Mesodermal cell (in vitro differentiated cells): ENCODE measurements around the gene MGST3.
A peak's percentile ranks its signal among the peaks of the same experiment; 100 is the strongest.
"Not testable (repeated sequence)": the region's sequence is repeated elsewhere in the genome, so short reads cannot be mapped to it uniquely, and the experiment has no call there.

Experiments used
- H3K27ac ChIP-seq: 2 replicates; pipeline ENCODE4 v1.7.0; 2013; ENCODE audit warnings: mild to moderate bottlenecking, low read depth, low read length, moderate library complexity; ENCODE audit not compliant: severe bottlenecking
- H3K36me3 ChIP-seq: 2 replicates; pipeline ENCODE4 v1.7.1; 2013; ENCODE audit warnings: mild to moderate bottlenecking, low read length, moderate library complexity; ENCODE audit not compliant: control insufficient read depth, insufficient read depth
- H3K4me1 ChIP-seq: one replicate; pipeline ENCODE4 v1.7.1; 2013; ENCODE audit warnings: mild to moderate bottlenecking, low read length; ENCODE audit not compliant: insufficient read depth, control insufficient read depth, poor library complexity, severe bottlenecking
- H3K4me3 ChIP-seq: 2 replicates; pipeline ENCODE4 v1.7.0; 2013; ENCODE audit warnings: low read length, control low read depth, mild to moderate bottlenecking; ENCODE audit not compliant: insufficient read depth, poor library complexity, severe bottlenecking; ENCODE audit errors: extremely low read depth
- H3K9me3 ChIP-seq: 2 replicates; pipeline ENCODE4 v1.7.1; 2013; ENCODE audit warnings: mild to moderate bottlenecking, low read length, moderate library complexity; ENCODE audit not compliant: control insufficient read depth
- WGBS, 2 experiments: methylation state at CpG; one replicate each; pipeline ENCODE4 v1.1.5; 2013; ENCODE audit warnings: missing lambda C conversion rate in 2 of 2; ENCODE audit not compliant: insufficient coverage in 2 of 2; 5-methylcytosine and 5-hydroxymethylcytosine counted together

Gene MGST3

DNA sequence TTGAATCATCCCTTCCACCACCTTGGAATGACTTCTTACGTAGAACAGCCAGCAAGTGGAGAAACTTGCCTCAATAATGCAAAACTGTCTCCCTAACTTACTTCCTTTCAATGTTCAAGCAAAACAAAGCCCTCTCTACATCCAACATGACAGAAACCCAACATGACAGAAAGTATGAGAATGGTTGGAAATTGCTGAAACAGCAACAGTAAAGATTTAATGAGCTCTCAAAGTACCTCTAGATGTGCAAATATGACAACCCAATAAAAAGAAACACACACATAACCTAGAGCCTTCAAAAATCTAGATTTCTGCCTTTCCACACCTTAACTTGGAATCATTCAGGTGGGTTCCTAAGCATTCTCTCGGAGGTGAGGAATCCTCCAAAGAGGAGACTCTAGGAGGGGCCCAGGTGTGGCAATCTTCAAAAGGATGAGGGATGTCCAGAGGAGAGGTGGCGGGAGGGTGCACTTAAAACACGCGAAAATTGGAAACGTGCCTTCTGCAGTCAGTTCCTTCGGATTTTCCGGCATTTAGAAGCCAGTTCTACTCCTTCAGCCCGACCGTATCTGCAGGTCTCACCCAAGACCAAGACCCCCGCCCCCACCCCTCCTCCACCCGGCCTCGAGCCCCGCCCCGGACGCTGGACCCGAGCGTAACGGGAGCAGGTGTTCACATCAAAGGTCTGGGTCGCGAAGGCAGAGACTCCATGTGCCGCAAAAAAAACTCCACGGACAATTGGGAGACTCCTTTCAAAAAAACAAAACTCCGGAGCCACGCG is 996 bp upstream of the MGST3 start:
- 4 to 7% methylated on average over 20 to 21 of the region's 26 CpGs for WGBS, 2 experiments
- H3K36me3 ChIP-seq = peaks cover 3% of the 10 kb centered on the region
- no peaks in the 10 kb centered on the region for H3K9me3 ChIP-seq
- peak overlapping the region; percentile 92 for H3K27ac ChIP-seq
- H3K4me3 ChIP-seq = peak overlapping the region; percentile 88
- H3K4me1 ChIP-seq = peaks cover 22% of the 10 kb centered on the region

DNA sequence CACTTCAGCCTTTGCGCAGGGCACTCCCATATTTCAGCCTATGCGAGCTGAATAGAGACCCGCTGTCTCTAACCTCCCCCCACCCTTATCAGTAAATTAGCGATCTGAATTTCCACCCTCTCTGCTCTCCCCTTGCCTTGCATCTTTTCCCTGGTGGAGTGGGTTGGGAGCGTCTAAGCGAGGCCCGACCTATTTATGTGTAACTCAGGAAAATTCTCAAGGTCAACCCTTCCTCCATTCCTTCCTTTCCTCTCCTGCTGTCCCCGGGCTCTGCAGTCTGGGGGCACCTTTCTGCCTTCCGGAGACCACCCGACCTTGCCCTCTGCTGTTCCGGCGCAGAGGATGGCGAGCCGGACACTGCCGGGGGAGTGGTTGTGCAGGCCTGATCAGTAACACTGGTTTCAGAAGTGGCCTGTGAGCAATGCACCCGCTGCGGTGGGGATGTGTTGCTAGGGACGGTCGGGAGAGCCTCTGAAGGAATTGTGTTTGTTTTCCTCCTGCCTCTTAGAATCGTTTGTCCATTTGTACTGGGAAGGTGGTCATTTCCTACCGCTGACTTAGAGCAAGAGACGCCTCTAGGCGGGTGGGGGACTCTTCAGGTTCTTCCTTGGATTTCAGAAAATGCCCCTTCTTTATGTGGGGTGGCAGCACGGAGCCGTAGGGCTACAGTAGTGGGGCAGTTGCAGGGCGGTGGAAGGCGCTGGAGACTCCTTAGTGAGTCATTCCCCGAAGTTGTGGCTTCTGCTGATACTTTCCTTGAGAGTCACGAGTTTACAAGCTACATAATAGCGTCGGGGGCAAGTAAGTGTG is 513 bp downstream of the MGST3 start:
- H3K9me3 ChIP-seq = no peaks in the 10 kb centered on the region
- peak overlapping the region; percentile 88 for H3K4me3 ChIP-seq
- H3K27ac ChIP-seq = peak overlapping the region; percentile 92
- H3K36me3 ChIP-seq = peaks cover 18% of the 10 kb centered on the region
- 0 to 1% methylated on average over 22 to 24 of the region's 31 CpGs for WGBS, 2 experiments
- peaks cover 24% of the 10 kb centered on the region for H3K4me1 ChIP-seq

DNA sequence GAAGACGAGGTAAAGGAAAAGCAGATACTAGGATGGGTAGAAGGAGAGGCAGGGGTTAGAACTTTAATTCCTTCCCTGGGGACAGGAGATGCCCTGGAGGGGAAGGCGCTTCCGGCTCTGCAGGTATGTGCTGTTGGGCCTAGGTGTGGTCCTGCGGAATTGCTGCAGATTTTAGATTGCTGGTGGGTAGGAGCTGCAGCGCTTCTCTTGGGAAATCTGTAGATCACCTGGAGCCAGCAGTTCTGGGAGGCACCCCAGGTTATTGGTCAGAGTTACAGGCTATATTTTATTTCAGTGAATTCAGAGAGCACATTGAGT is 1.1 kb downstream of the MGST3 start:
- peaks cover 24% of the 10 kb centered on the region for H3K36me3 ChIP-seq
- 10 to 15% methylated on average over 4 to 5 of the region's 5 CpGs for WGBS, 2 experiments
- peaks cover 24% of the 10 kb centered on the region for H3K4me1 ChIP-seq
- H3K27ac ChIP-seq = peak overlapping the region; percentile 92
- H3K9me3 ChIP-seq = no peaks in the 10 kb centered on the region
- peak overlapping the region; percentile 88 for H3K4me3 ChIP-seq

DNA sequence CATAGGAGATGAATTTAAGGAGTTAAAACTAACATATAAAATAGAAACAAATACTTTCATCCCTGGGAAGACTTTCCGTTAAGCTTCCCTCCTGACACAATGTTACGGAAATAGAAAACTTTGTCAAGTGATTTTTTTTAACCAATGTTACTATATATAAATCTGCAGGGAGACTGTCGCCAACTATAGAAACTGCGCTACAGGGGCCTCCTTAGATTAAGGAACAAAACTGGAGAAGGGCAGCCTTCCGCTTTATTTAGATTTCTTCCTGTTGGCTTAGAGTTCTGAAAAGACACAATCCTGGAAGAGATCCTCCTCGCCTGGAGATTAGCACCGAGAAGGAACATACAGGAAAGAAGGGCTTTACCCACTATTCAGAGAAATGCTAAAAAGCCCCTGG is 1.5 kb downstream of the MGST3 start:
- peak overlapping the region; percentile 88 for H3K4me3 ChIP-seq
- H3K4me1 ChIP-seq = peaks cover 24% of the 10 kb centered on the region
- H3K36me3 ChIP-seq = peaks cover 25% of the 10 kb centered on the region
- 84% methylated on average over 3 of the region's 7 CpGs; no CpG with 5 or more reads in 1 of the 2 experiments for WGBS, 2 experiments
- H3K27ac ChIP-seq = peak overlapping the region; percentile 92
- H3K9me3 ChIP-seq = no peaks in the 10 kb centered on the region

DNA sequence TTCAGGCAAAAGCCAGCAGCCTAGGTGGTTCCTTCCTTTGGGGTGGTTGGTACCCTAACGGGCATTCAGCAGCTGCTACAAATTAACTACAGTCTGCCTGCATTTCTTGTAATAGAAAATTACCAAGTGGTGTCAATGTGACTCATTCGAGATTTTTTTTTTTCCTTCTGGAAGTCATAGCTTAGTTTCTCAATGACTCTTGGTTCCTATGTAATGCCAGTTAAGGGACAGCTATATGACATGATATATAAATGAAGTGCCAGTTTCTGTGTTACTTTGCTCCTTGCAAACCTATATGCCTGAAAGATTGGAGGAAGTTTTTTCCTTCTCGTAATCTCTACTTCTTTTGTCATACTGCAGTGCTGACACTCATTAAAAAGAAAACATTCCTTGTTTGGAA is 2.6 kb downstream of the MGST3 start:
- 100% methylated on average over 1 of the region's 3 CpGs; no CpG with 5 or more reads in 1 of the 2 experiments for WGBS, 2 experiments
- no peak overlapping the region for H3K4me3 ChIP-seq
- no peaks in the 10 kb centered on the region for H3K9me3 ChIP-seq
- H3K36me3 ChIP-seq = peaks cover 35% of the 10 kb centered on the region
- peaks cover 16% of the 10 kb centered on the region for H3K4me1 ChIP-seq
- H3K27ac ChIP-seq = no peak overlapping the region

DNA sequence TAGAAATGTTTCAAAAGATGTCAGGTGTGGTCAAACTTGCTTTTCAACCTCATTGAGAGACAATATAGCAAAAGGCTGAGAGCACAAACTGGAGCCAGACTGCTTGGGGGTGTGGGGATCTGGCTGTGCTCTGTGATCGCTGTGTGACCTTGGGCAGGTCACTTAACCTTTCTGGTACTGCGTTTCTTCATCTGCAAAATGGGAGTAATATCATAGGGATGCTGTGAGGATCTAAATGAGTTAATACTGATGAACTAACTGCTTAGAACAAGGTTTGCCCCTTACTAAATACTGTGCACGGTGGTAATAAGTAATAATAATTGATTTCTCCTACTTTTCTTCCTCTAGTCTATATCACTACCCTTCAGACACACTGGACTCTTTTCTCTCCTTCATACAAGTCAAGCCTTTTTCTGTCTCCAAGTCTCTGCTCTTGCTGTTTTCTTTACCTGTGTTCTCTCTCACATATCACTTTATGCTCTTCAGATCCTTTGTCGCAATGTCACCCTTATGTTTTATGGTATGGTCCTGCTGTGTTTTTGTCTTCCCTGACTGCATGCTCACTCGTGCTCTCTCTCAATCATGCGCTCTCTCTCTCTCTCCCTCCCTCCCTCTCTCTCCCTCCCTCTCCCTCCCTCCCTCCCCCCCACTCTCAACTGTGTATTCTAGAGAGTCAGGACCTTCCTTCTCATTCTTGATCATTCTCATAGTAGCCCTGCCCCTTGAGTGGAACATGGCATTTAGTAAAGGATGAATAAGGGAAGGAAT is 3.3 kb downstream of the MGST3 start:
- peaks cover 12% of the 10 kb centered on the region for H3K4me1 ChIP-seq
- 90 to 96% methylated on average over 2 of the region's 6 CpGs for WGBS, 2 experiments

DNA sequence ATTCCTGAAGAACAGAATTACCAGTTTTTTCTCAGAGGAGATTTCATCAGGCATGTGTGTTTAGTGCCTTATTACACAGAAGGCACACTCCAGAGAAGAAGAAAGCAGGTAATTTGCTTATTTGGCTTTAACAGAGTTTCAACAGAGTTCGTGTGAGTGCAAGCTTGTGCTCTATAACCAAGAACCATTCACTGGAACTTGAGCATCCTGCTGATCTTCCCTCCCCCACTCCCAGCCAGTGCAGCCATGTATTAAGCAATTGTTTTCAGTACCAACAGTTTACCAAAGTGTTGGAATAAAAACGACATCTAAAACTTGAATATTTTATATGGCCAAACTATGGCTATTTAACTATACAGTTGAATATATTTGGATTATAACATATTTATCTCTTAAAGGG is 4.3 kb downstream of the MGST3 start:
- H3K9me3 ChIP-seq = no peaks in the 10 kb centered on the region
- H3K27ac ChIP-seq = no peak overlapping the region
- peaks cover 12% of the 10 kb centered on the region for H3K4me1 ChIP-seq
- no CpG with 5 or more reads among the region's 2 CpGs for whole genome bisulfite sequencing, 2 experiments
- no peak overlapping the region for H3K4me3 ChIP-seq
- H3K36me3 ChIP-seq = peaks cover 49% of the 10 kb centered on the region

More for the DNA sequence above, 3.3 kb downstream of the MGST3 start:
- Histone ChIP-seq H3K9me3 (no peaks in the 10 kb centered on the region), H3K4me3 (no peak overlapping the region), H3K27ac (no peak overlapping the region), H3K36me3 (peaks cover 42% of the 10 kb centered on the region)

DNA sequence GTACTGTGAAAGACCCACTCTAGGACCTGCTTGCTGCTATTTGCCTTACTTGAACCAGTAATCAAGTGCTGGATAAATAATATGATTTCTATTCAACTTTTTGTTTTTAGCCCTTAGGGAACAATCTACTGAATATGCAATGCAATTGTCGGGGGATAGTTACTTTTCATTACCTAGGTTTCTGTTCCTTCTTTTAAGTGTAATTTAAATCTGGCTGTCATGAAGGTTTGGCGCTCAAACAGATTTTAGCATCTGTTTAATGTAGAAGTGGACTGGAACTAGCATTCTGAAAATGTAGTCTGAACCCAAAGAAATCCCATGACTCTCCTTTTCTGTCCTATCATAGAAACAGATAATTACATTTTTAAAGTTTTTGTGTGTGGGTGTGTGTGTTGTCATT is 4.8 kb downstream of the MGST3 start:
- Histone ChIP-seq H3K4me3 (no peak overlapping the region), H3K9me3 (no peaks in the 10 kb centered on the region), H3K27ac (no peak overlapping the region), H3K4me1 (peaks cover 12% of the 10 kb centered on the region), H3K36me3 (peaks cover 54% of the 10 kb centered on the region)
- WGBS, 2 experiments = 40% methylated on average over 1 of the region's 2 CpGs; no CpG with 5 or more reads in 1 of the 2 experiments

DNA sequence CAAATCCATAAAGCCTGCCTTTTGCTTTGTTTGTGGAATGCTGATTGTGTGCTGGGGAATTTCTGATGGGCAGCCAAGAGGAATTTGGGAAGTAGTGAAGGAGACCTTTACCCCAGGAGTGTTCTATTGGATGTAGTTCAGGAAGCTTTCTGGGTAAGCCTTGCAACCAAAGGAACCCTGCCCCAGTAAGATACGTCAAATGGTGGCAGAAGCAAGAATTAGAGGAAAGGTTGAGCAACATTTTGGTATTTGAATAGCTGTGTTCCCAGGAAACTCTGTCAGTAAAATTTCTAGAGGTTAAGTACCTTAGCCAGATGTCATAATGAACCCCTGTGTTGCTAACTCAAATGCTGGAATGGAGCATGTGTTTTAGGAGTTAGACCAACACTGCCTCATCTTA is 6.4 kb downstream of the MGST3 start:
- no peaks in the 10 kb centered on the region for H3K9me3 ChIP-seq
- no peak overlapping the region for H3K4me3 ChIP-seq
- H3K27ac ChIP-seq = no peak overlapping the region
- H3K4me1 ChIP-seq = peaks cover 9% of the 10 kb centered on the region
- 92% methylated on average over 1 of the region's 1 CpG for WGBS, 2 experiments
- H3K36me3 ChIP-seq = peaks cover 56% of the 10 kb centered on the region

DNA sequence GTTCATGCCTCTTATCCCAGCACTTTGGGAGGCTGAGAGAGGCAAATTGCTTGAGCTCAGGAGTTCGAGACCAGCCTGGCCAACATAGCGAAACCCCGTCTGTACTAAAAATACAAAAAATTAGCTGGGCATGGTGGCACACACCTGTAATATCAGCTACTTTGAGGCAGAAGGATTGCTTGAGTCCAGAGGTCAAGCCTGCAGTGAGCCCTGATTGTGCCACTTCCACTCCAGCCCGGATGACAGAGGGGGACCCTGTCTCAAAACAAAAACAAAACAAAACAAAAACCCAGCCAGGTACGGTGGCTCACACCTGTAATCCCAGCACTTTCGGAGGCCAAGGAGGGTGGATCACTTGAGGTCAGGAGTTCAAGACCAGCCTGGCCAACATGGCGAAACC is 7.2 kb downstream of the MGST3 start:
- not testable (repeated sequence) for H3K4me3 ChIP-seq, H3K27ac ChIP-seq, H3K4me1 ChIP-seq, H3K9me3 ChIP-seq
- 93 to 100% methylated on average over 4 to 5 of the region's 7 CpGs for WGBS, 2 experiments
- peaks cover 56% of the 10 kb centered on the region for H3K36me3 ChIP-seq
